IPS-NIHi7 (cell line): ENCODE results near the gene SF3A2.
"Not testable (repeated sequence)": the region's sequence is repeated elsewhere in the genome, so short reads cannot be mapped to it uniquely, and the experiment has no call there.

Source experiments
- DNase-seq: peaks from one replicate; pipeline ENCODE4 v3.0.0; 2012; ENCODE audit warnings: mixed read lengths; ENCODE audit errors: extremely low spot score

The SF3A2 gene

GRCh38 chr19:2274931-2275535, 38.4 kb downstream of the SF3A2 start:
- peak; percentile 83 for DNase-seq

GRCh38 chr19:2275588-2276428, 39.2 kb downstream of the SF3A2 start:
- peak; percentile 17 for DNase-seq

- DNase-seq: no peak
These were observed 39.9 kb downstream of the SF3A2 start for GRCh38 chr19:2276429-2276986.

- no peak for DNase-seq
These were observed 40.5 kb downstream of the SF3A2 start for GRCh38 chr19:2277138-2277537.

GRCh38 chr19:2278459-2279158, 42.0 kb downstream of the SF3A2 start:
- DNase-seq: no peak

- no peak for DNase-seq
These were observed 44.1 kb downstream of the SF3A2 start for GRCh38 chr19:2280633-2281264.

- not testable (repeated sequence) for DNase-seq
These were observed 44.8 kb downstream of the SF3A2 start for GRCh38 chr19:2281265-2282061.

GRCh38 chr19:2282062-2282861, 45.6 kb downstream of the SF3A2 start, which contains the start of gene PEAK3:
PEAK3 (minus strand) TSS chr19:2282175; CDS start chr19:2280931, 1,244 bp downstream.
- DNase-seq: peak; percentile 70

- no peak for DNase-seq
These were observed 46.2 kb downstream of the SF3A2 start for GRCh38 chr19:2282862-2283237.

GRCh38 chr19:2283835-2284507, 47.3 kb downstream of the SF3A2 start:
- DNase-seq: no peak

GRCh38 chr19:2286402-2287140, 49.9 kb downstream of the SF3A2 start:
- no peak for DNase-seq

- no peak for DNase-seq
These were observed 51.1 kb downstream of the SF3A2 start for GRCh38 chr19:2287585-2288337.

GRCh38 chr19:2288338-2288817, 51.8 kb downstream of the SF3A2 start:
- DNase-seq: no peak

- no peak for DNase-seq
These were observed 52.4 kb downstream of the SF3A2 start for GRCh38 chr19:2288818-2289713.

GRCh38 chr19:2289714-2290435, 53.3 kb downstream of the SF3A2 start:
- DNase-seq: no peak
